PC-3 (cell line): Measurements from ENCODE around the gene TNIP3.

Experiments used
- EZH2 ChIP-seq: fragments of 300-600 bp; sonication (generic); IDR thresholded peaks from one replicate; pipeline ENCODE4 v1.6.1; 2017; ENCODE audit warnings: antibody characterized with exemption, mild to moderate bottlenecking, low read length; ENCODE audit not compliant: unreplicated experiment
- TF ChIP-seq, protein P1 (sequence below): fragments of 300-600 bp; sonication (generic); conservative IDR thresholded peaks from 2 replicates; pipeline ENCODE4 v1.5.1; 2017; ENCODE audit warnings: antibody characterized with exemption, low read depth, mild to moderate bottlenecking, low read length

DNA sequence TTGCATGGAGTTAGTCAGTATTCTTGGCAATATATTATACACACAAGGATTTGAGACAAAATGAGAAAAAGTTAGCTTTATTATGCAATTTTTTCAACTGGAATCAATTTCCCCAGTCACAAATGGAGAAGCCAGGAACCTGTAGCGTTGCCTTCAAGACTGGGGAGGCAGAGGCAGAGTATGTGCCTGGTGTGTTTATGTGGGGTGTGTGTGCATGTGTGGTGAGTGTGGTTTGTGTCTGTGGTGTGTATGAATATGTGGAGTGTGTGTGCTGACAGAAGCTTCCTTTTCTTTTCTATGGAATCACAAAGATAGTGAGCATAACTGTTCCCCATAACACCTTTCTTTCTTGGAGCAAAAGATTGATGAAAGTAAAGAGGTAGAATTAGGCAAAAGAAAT, 37.0 kb downstream of the TNIP3 start:
- TF ChIP-seq, protein P1, sequence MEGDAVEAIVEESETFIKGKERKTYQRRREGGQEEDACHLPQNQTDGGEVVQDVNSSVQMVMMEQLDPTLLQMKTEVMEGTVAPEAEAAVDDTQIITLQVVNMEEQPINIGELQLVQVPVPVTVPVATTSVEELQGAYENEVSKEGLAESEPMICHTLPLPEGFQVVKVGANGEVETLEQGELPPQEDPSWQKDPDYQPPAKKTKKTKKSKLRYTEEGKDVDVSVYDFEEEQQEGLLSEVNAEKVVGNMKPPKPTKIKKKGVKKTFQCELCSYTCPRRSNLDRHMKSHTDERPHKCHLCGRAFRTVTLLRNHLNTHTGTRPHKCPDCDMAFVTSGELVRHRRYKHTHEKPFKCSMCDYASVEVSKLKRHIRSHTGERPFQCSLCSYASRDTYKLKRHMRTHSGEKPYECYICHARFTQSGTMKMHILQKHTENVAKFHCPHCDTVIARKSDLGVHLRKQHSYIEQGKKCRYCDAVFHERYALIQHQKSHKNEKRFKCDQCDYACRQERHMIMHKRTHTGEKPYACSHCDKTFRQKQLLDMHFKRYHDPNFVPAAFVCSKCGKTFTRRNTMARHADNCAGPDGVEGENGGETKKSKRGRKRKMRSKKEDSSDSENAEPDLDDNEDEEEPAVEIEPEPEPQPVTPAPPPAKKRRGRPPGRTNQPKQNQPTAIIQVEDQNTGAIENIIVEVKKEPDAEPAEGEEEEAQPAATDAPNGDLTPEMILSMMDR = no peak
- no peak for TF ChIP-seq EZH2
